HG03469 (cell line): ENCODE data around the gene TEX14.
A peak's percentile ranks its signal among the peaks of the same experiment; 100 is the strongest.
"Not testable (repeated sequence)": the region's sequence is repeated elsewhere in the genome, so short reads cannot be mapped to it uniquely, and the experiment has no call there.

Source experiments
- ATAC-seq: cut with Tn5 transposase; IDR thresholded peaks from one replicate; pipeline ENCODE4 v1.9.1; 2021; ENCODE audit warnings: mild to moderate bottlenecking, moderate library complexity, moderate number of reproducible peaks; ENCODE audit not compliant: unreplicated experiment

The TEX14 gene

GRCh38 chr17:58690033-58690432 lies 1.8 kb downstream of the TEX14 start:
- ATAC-seq, result not testable (repeated sequence)

GRCh38 chr17:58688521-58688920 lies 3.3 kb downstream of the TEX14 start:
- no peak for ATAC-seq

DNA sequence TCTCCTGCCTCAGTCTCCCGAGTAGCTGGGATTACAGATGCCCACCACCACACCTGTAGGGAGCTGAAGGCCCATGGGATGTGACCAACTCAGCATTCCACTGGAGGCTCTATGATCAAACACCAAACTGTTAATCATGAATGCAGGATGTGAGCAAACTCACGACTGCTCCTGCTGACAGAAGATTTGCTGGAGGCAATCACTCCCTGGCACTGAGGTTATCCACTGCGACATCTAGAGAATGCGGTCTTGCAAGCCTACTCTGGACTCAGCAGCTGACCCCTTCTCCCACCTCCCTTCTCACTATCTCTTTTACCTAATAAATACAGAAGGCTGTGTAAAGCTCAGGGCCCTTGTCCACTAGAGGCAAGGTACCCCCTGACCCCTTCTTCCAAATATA lies 4.9 kb downstream of the TEX14 start:
- no peak for ATAC-seq

GRCh38 chr17:58684462-58684861 lies 7.4 kb downstream of the TEX14 start:
- not testable (repeated sequence) for ATAC-seq

GRCh38 chr17:58684003-58684402 lies 7.8 kb downstream of the TEX14 start:
- no peak for ATAC-seq

DNA sequence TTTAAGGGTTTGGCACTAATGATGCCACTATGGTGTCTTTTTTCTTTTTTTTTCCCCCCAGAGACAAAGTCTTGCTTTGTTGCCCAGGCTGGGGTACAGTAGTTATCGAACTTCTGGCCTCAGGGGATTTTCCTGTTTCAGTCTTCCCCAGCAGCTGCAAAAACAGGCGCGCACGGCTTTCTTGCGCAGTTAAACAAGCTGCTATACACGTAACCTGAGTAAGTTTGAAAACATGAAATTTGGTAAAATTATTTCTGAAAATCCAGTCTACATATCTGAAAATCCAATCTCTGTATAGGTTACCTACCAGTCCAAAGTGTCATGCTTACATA lies 11.8 kb downstream of the TEX14 start:
- ATAC-seq, result no peak

- no peak for ATAC-seq
Observed at GRCh38 chr17:58679263-58680037, 12.4 kb downstream of the TEX14 start.

- not testable (repeated sequence) for ATAC-seq
Observed at GRCh38 chr17:58678287-58678686, 13.6 kb downstream of the TEX14 start.

GRCh38 chr17:58677194-58677880 lies 14.5 kb downstream of the TEX14 start:
- ATAC-seq, result no peak

DNA sequence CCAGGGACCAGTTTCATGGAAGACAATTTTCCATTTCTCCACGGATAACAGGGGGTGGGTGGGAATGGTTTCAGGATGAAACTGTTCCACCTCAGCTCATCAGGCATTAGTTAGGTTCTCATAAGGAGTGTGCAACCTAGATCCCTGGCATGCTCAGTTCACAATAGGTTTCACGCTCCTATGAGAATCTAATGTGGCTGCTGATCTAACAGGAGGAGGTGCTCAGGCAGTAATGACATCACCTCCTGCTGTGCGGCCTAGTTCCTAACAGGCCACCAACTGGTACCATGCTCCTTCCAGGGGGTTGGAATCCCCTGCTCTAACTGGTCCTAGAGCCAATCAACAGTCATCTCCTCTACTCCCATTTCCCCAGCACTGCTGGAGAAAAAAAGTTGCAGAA lies 19.9 kb downstream of the TEX14 start:
- ATAC-seq, result no peak

DNA sequence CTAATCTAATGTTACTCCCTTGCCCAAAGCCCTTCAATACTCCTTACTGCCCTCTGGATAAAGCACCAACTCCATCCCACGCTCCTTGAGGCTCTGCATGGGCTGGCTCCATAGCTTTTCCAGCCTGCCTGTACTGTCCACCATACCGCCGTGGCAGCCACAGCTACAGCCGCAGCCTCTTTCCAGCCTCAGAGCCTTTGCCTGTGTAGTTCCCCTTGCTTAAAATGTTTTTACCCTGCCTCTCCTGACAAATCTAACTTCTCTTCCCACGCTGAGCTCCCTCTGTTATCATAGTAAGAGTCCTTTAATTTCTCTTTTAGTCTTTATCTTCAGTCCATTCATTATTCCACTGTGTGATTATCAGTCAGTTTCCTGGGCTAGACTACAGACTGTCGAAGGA lies 22.0 kb downstream of the TEX14 start:
- ATAC-seq, result no peak

GRCh38 chr17:58668598-58668935 lies 23.3 kb downstream of the TEX14 start:
- ATAC-seq, result no peak

DNA sequence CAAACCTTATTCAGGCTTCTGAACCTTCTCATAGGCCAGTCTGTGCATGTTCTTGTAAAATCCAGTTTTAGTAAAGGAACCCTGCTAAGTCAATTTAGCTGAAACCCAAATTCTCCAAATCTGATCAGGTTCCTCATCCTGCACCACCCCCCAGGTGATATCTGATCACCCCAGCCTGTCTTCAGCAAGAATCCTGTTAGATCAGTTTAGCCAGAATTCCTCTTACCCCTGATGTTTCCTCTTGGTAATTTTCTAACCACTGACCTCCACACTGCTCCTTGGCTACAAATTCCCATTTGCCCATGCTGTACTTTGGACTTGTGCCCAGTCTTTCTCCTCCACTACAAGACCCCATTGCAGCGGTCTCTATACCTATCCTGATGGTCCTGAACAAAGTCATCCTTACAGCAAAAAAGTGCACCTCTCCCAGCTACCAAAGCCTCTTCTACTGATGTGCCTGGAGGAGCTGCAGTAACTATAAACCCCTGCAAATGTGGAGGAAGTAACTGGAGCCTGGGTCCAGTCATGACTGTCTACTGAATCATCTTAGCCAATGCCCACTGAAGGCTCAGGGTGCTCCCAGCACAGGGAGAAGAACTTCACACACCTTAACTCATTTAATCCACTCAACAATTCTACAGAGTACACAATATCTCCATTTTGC lies 23.8 kb downstream of the TEX14 start:
- ATAC-seq, result no peak

DNA sequence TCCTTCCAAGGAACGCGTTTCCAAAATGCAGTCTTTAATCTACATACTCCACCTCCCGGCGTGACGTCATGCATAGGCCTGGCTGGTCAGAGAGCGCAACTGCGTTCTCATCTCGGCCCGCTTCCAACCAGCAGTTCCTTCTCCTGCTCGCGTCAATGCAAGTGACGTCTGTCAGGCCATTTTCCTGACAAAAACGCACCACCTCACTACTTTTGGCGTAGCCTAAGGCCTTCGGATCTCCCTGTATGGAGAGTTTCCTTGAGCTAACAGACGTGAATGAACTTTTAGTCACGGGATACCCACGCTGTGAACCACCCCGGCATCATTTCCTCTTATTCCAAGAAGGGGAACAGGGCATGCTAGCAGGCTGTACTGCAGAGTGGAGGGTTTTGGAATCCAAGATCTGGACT lies 25.0 kb downstream of the TEX14 start:
- no peak for ATAC-seq

DNA sequence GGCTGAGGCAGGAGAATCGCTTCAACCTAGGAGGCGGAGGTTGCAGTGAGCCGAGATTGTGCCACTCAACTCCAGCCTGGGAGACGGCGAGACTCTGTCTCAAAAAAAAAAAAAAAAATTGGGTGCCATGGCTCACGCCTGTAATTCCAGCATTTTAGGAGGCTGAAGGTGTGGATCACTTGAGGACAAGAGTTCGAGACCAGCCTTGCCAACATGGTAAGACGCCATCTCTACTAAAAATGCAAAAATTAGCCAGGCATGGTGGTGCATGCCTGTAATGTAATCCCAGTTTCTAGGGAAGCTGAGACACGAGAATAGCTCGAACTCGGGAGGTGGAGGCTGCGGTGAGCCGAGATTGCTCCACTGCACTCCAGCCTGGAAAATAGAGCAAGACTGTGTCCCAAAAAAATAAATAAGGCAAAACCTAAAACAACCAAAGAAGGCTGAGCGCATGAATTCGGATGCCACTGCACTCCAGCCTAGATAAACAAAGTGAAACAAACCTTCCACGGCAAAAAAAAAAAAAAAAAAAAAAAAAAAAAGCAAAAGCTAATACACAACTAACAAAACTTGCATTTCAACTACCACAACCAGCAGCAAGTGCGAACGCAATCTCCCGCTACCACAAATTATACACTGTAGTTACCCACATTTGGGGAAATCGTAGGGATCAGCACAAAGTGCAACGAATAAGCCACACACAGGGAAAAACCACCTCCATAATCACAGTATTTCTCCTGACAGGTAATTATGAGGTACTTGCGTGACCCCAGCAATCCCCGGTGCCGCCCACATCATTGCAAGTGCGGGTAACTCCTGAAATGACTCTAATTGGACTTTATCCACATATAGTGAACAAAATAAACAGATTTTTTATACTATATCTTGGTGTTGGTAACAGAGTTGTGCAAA lies 25.6 kb downstream of the TEX14 start:
- no peak for ATAC-seq

GRCh38 chr17:58664302-58664701 lies 27.5 kb downstream of the TEX14 start:
- no peak for ATAC-seq

DNA sequence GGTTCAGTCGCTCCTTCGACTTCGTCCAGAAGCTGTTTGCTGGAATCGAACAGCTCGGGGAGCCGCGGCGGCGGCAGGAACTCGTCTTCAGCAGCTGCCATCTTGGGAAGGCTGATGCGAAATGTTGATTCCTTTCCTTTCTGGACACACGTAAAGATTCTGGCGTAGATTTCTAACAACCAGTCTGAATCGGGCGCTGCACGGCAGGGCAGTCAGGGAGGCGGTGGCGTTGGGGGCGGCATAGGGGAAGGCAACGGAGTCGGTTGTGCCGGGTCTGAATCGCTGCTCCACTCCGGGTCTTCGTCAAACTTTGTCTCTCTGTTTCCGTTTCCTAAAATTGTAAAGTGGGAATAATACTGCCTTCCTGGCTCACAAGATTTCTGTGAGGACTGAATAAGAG lies 30.3 kb downstream of the TEX14 start:
- ATAC-seq, result no peak

DNA sequence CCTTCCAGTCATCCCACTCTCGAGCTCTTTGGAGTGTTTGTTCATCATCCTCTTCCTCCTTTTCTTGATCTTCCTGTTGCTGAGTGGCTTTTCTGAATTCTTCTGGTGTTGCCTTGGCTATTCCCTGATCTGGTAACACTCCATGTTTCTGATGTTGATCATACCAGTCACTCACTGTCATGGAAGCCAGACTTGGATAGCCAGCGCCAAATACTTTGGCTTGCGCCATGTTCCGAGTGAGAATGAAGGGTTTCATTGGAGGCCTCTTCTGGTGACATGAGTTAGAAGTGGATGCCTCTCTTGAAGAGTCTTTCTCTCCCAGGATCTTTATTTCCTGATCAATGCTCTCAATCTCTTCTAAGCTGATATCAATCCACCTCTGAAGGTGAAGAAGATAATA lies 31.2 kb downstream of the TEX14 start:
- no peak for ATAC-seq

DNA sequence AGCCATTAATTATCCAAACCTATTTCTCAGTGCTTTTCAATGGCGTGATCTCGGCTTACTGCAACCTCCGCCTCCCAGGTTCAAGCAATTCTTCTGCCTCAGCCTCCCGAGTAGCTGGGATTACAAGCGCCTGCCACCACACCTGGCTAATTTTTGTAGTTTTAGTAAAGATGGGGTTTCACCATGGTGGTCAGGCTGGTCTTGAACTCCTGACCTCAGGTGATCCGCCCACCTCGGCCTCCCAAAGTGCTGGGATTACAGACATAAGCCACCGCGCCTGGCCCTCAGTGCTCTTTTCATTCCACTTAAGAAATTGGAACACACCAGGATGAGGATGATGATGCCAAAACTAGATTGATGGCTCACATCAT lies 32.1 kb downstream of the TEX14 start:
- not testable (repeated sequence) for ATAC-seq

DNA sequence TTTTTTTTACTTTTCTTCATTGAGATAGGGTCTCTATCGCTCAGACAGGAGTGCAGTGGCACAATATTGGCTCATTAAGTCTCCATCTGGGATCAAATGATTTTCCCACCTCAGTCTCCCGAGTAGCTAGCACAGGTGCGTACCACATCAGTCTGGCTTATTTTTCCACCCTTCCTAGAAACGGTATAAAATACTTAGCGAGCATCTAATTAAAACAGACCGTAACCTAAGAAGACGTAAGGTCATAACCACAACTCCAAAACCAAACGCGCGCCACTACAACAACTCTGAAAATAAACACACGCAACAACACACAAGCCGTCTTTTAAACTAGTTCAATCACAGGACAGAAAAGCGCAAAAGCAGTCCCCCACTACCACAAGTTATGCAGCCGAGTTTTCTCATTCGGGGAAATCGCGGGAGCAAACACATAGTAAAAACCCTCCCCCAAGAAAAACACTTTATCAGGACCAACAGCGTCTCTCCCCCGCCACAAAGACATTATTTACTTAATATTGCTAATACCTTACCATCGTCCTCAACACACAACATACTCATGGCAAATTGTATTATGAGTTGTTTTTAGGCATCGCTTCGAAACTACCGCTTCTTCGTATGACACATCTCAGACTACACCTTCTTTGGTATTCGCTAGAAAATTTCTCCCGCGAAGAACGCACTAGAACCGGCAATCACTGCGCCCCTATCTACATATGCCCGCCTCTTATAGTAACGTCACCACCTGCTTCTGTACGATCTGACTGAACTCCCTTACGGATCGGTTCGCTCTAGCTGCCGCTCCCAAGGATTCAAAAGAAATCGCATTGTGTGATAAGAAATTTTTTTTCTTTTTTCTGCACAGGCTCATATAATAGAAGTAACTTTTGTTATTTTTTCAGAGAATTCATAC lies 32.8 kb downstream of the TEX14 start:
- peak; percentile 40 for ATAC-seq
